GM23248 (cell line): ENCODE data around the gene TMEM273. TPM values are rescaled to one million over a fixed set of nuclear protein-coding genes. Genes with fewer than 3 reads are reported as not detected.

ENCODE experiments used
- DNase-seq: peaks from one replicate; pipeline ENCODE4 v3.0.0-alpha.2; 2015
- H2AFZ ChIP-seq: fragments of 200-600 bp; sonication (generic); 2 replicates; pipeline ENCODE4 v1.6.1; 2016; ENCODE audit warnings: antibody characterized with exemption
- H3F3A ChIP-seq: fragments of 200-600 bp; sonication (generic); 2 replicates; pipeline ENCODE4 v1.6.1; 2016; ENCODE audit warnings: mild to moderate bottlenecking, antibody characterized with exemption, mixed run types; ENCODE audit not compliant: insufficient read depth
- H3K27ac ChIP-seq: fragments of 200-600 bp; sonication (generic); 2 replicates; pipeline ENCODE4 v1.5.1; 2016; ENCODE audit warnings: mild to moderate bottlenecking
- H3K27me3 ChIP-seq: fragments of 200-600 bp; sonication (generic); replicated peaks from 2 replicates; pipeline ENCODE4 v1.6.1; 2016; ENCODE audit warnings: mild to moderate bottlenecking; ENCODE audit not compliant: insufficient read depth
- H3K36me3 ChIP-seq: fragments of 200-600 bp; sonication (generic); 2 replicates; pipeline ENCODE4 v1.6.1; 2016; ENCODE audit warnings: low read depth, mild to moderate bottlenecking
- H3K4me1 ChIP-seq: fragments of 200-600 bp; sonication (generic); 2 replicates; pipeline ENCODE4 v1.6.1; 2016; ENCODE audit warnings: mild to moderate bottlenecking; ENCODE audit not compliant: insufficient read depth
- H3K4me2 ChIP-seq: fragments of 200-600 bp; sonication (generic); one replicate; pipeline ENCODE4 v1.6.1; 2016; ENCODE audit warnings: mild to moderate bottlenecking; ENCODE audit not compliant: unreplicated experiment
- H3K4me3 ChIP-seq: fragments of 200-600 bp; sonication (generic); 2 replicates; pipeline ENCODE4 v1.5.1; 2016; ENCODE audit warnings: mild to moderate bottlenecking
- H3K79me2 ChIP-seq: fragments of 200-600 bp; sonication (generic); 2 replicates; pipeline ENCODE4 v1.6.1; 2016; ENCODE audit warnings: mild to moderate bottlenecking; ENCODE audit not compliant: insufficient read depth
- H3K9ac ChIP-seq: fragments of 200-600 bp; sonication (generic); 2 replicates; pipeline ENCODE4 v1.6.1; 2016; ENCODE audit warnings: mild to moderate bottlenecking
- H3K9me2 ChIP-seq: fragments of 200-600 bp; sonication (generic); 2 replicates; pipeline ENCODE4 v1.6.1; 2016; ENCODE audit warnings: mixed run types, mild to moderate bottlenecking, moderate library complexity; ENCODE audit not compliant: insufficient read depth
- H3K9me3 ChIP-seq: fragments of 200-600 bp; sonication (generic); one replicate; pipeline ENCODE4 v1.6.1; 2017; ENCODE audit warnings: low read depth
- H4K20me1 ChIP-seq: fragments of 200-600 bp; sonication (generic); 2 replicates; pipeline ENCODE4 v1.6.0; 2016; ENCODE audit not compliant: insufficient read depth
- EZH2 ChIP-seq: fragments of 200-600 bp; sonication (generic); IDR thresholded peaks from 2 replicates; pipeline ENCODE4 v1.6.1; 2018; ENCODE audit warnings: antibody characterized with exemption, mild to moderate bottlenecking; ENCODE audit not compliant: insufficient read depth, poor library complexity, severe bottlenecking
- EZH2phosphoT487 ChIP-seq: fragments of 200-600 bp; sonication (generic); IDR thresholded peaks from 2 replicates; pipeline ENCODE4 v1.6.1; 2018; ENCODE audit warnings: antibody characterized with exemption, moderate library complexity, mild to moderate bottlenecking, low read depth; ENCODE audit not compliant: insufficient read depth
- WGBS, 2 experiments: methylation state at CpG; one replicate each; pipeline ENCODE4 v1.1.6; 2015 to 2017; ENCODE audit warnings: low lambda C conversion rate in 2 of 2, low coverage in 1 of 2; ENCODE audit errors: missing lambda C conversion rate in 2 of 2; 5-methylcytosine and 5-hydroxymethylcytosine counted together
- in situ Hi-C: fragments of 300-500 bp; cut with MboI; formaldehyde crosslinking; loops from 2 replicates; pipeline ENCODE4 v1.15.0; 2020
- polyA plus RNA-seq: library from polyadenylated mRNA; unstranded; fragments of >200 nt; fragmentation: Nextera tagmentation; extraction: Ambion mirVana; gene quantifications from 2 replicates; pipeline ENCODE4 v1.2.1, GENCODE V29; 2016
- total RNA-seq: library from RNA; depleted of rRNA; stranded (reverse); fragments of >200 nt; shearing (Covaris generic); gene quantifications from 2 replicates; pipeline ENCODE4 v1.2.3, GENCODE V29; 2014

The TMEM273 gene
- total and polyA plus RNA-seq, 2 experiments from 2014 or later, result not detected

DNA sequence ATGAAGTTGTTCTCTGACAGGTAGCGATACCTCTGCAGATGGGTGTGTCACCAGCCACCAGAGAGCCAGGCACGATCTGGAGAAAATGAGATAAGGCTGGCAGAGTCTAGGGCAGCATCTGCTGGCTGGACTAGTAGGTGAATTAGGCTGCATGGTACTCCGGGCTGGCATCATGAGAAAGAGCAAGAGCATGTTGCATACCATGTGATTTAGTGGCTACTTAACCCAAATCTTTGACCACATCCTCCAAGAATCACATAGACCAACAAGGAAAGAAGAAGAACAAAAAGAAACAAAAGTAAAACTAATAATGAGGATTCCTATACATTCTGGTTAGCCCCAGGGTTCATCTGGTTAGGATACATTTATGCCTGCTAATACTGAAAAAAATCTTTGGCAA, 31.0 kb downstream of the TMEM273 start:
- no peaks in the 10 kb centered on the region for H3K36me3 ChIP-seq
- H3K4me2 ChIP-seq, result no peak overlapping the region
- in situ Hi-C loops, result loop anchor here (25.0 kb wide), 1 partner anchor 495 kb away; no protein-coding TSS in a partner anchor
- H3K79me2 ChIP-seq, result no peaks in the 10 kb centered on the region
- no peak overlapping the region for H2AFZ ChIP-seq
- H3K9ac ChIP-seq, result no peak overlapping the region
- TF ChIP-seq EZH2phosphoT487, result no peak
- H3K9me2 ChIP-seq, result no peaks in the 10 kb centered on the region
- no peak overlapping the region for H3K27ac ChIP-seq
- H3K4me1 ChIP-seq, result peaks cover 16% of the 10 kb centered on the region
- WGBS, 2 experiments, result 79 to 93% methylated on average over 3 of the region's 3 CpGs
- no peak for DNase-seq
- no peaks in the 10 kb centered on the region for H3K27me3 ChIP-seq
- H3F3A ChIP-seq, result peaks cover 3% of the 10 kb centered on the region; the same call in 1 of the 2 replicates
- H3K9me3 ChIP-seq, result no peaks in the 10 kb centered on the region
- H4K20me1 ChIP-seq, result no peaks in the 10 kb centered on the region
- H3K4me3 ChIP-seq, result no peak overlapping the region

DNA sequence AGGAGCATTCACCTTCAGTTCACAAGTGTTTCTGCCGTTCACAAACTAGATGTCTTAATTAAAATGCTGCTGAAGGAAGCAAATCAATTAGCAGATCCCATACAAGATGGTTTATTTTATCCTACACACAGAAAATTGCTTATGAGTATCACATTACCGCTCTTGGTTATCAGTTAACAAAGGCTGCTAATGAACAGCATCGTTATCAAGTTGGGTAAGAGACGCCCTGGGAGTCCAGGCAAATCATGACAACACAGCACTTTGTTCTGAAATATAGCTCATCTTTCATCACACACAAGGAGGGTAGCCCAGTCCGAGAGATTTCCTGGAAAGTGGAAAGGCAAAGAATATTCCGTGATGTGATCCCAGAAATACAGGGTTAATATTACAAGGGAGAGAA, 33.5 kb downstream of the TMEM273 start:
- 90 to 93% methylated on average over 6 of the region's 6 CpGs for WGBS, 2 experiments
- no peak overlapping the region for H3K9ac ChIP-seq
- no peaks in the 10 kb centered on the region for H3K36me3 ChIP-seq
- in situ Hi-C loops, result loop anchor here (25.0 kb wide), 1 partner anchor 492 kb away; no protein-coding TSS in a partner anchor
- H3F3A ChIP-seq, result no peaks in the 10 kb centered on the region
- no peaks in the 10 kb centered on the region for H4K20me1 ChIP-seq
- H3K4me3 ChIP-seq, result no peak overlapping the region
- no peak overlapping the region for H2AFZ ChIP-seq
- TF ChIP-seq EZH2phosphoT487, result no peak
- no peak for TF ChIP-seq EZH2
- no peaks in the 10 kb centered on the region for H3K27me3 ChIP-seq
- no peaks in the 10 kb centered on the region for H3K9me3 ChIP-seq
- no peak overlapping the region for H3K27ac ChIP-seq
- H3K4me2 ChIP-seq, result no peak overlapping the region
- H3K79me2 ChIP-seq, result no peaks in the 10 kb centered on the region
- no peak for DNase-seq
- no peaks in the 10 kb centered on the region for H3K9me2 ChIP-seq
- peaks cover 11% of the 10 kb centered on the region for H3K4me1 ChIP-seq

DNA sequence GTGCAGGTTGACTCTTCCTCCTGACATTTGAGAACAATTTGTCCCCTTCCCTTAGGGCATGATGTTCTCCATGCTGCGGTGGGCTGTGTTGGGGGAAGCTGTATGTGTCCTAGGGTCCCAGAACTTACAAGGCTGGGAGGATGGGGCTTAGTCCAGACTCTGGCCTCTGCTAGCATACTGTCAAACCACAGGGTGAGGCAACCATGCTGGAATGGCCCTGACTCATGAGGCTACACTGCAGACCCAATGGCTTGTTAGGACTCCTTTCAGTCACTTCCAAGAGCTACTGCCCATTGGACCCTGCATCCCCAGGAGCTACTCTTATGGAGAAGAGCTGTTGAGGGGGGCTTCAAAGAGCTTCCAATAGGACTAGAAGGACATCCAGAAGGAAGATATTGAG, 34.2 kb downstream of the TMEM273 start:
- no peak overlapping the region for H3K27ac ChIP-seq
- peak; percentile 87 for DNase-seq
- H3K4me1 ChIP-seq, result peaks cover 18% of the 10 kb centered on the region
- no peaks in the 10 kb centered on the region for H3K36me3 ChIP-seq
- H3K27me3 ChIP-seq, result no peaks in the 10 kb centered on the region
- H2AFZ ChIP-seq, result no peak overlapping the region
- H3K9me2 ChIP-seq, result no peaks in the 10 kb centered on the region
- H3K4me2 ChIP-seq, result peak overlapping the region; percentile 8
- no peaks in the 10 kb centered on the region for H4K20me1 ChIP-seq
- no peak overlapping the region for H3K4me3 ChIP-seq
- no peaks in the 10 kb centered on the region for H3K9me3 ChIP-seq
- 100% methylated on average over 1 of the region's 1 CpG for WGBS, 2 experiments
- no peaks in the 10 kb centered on the region for H3K79me2 ChIP-seq
- in situ Hi-C loops, result loop anchor here (25.0 kb wide), 1 partner anchor 492 kb away; no protein-coding TSS in a partner anchor
- H3F3A ChIP-seq, result no peaks in the 10 kb centered on the region
- no peak for TF ChIP-seq EZH2phosphoT487
- no peak for TF ChIP-seq EZH2
- H3K9ac ChIP-seq, result no peak overlapping the region

DNA sequence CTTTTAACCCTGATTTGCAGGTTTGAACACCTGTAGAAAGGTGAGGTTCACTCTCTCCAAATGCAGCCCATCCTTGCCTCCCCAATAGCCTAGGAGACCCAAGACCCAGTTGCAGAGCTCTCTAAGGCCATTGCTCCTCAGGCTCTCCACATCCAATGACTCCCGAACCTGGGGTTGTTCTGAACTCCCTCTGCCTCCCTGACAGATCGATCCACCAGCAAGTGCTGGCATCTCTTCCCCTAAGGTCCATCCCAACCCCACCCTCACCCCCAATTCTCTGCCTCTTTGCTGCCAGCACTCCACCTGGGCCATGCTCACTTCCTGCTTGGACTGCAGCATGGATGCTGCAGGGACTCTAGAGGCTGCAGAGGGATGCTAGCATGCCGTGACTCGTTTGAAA, 35.1 kb downstream of the TMEM273 start:
- no peak overlapping the region for H3K4me2 ChIP-seq
- H3K79me2 ChIP-seq, result no peaks in the 10 kb centered on the region
- no peaks in the 10 kb centered on the region for H3F3A ChIP-seq
- in situ Hi-C loops, result loop anchor here (25.0 kb wide), 1 partner anchor 491 kb away; no protein-coding TSS in a partner anchor
- no peaks in the 10 kb centered on the region for H3K27me3 ChIP-seq
- H3K9me2 ChIP-seq, result no peaks in the 10 kb centered on the region
- no peaks in the 10 kb centered on the region for H4K20me1 ChIP-seq
- H3K27ac ChIP-seq, result no peak overlapping the region
- H3K36me3 ChIP-seq, result no peaks in the 10 kb centered on the region
- H3K4me3 ChIP-seq, result no peak overlapping the region
- no peaks in the 10 kb centered on the region for H3K9me3 ChIP-seq
- H2AFZ ChIP-seq, result no peak overlapping the region
- no peak for DNase-seq
- H3K9ac ChIP-seq, result no peak overlapping the region
- H3K4me1 ChIP-seq, result peaks cover 19% of the 10 kb centered on the region
- 39 to 43% methylated on average over 4 of the region's 4 CpGs for WGBS, 2 experiments
- TF ChIP-seq EZH2phosphoT487, result no peak

DNA sequence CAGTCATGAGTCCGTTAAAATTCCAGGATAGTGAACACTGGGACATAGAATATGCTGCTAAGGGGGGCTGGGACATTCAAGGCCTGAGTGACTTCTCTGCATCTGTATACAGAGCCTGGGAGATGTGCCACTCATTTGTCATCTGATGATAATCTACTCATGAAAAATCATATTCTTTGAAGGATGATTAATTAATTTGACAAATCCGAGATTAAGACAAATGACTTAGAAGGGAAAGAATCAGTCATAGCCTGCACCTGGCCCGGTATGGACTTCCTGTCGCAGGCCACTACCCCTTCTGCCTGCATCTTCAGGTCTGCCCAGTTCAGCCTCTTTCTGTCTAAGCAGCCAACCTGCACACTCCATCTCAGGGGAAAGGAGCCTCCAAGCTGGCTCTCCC, 35.5 kb downstream of the TMEM273 start:
- Histone ChIP-seq H3K27me3 (no peaks in the 10 kb centered on the region), H3K9me3 (no peaks in the 10 kb centered on the region), H3F3A (no peaks in the 10 kb centered on the region), H3K9me2 (no peaks in the 10 kb centered on the region), H3K79me2 (no peaks in the 10 kb centered on the region), H3K4me1 (peaks cover 19% of the 10 kb centered on the region), H3K4me3 (no peak overlapping the region), H3K9ac (no peak overlapping the region), H2AFZ (no peak overlapping the region), H3K27ac (no peak overlapping the region), H4K20me1 (no peaks in the 10 kb centered on the region), H3K4me2 (no peak overlapping the region), H3K36me3 (no peaks in the 10 kb centered on the region)
- in situ Hi-C loops, result loop anchor here (25.0 kb wide), 1 partner anchor 490 kb away; no protein-coding TSS in a partner anchor
- TF ChIP-seq EZH2, result no peak
- no peak for TF ChIP-seq EZH2phosphoT487
- no peak for DNase-seq
- WGBS, 2 experiments, result 86 to 87% methylated on average over 4 of the region's 4 CpGs
